ENCODE data around the gene LACTB. TPM values are rescaled to one million over a fixed set of nuclear protein-coding genes. Genes with fewer than 3 reads are reported as not detected.
"Not testable (repeated sequence)": the region's sequence is repeated elsewhere in the genome, so short reads cannot be mapped to it uniquely, and the experiment has no call there.

LACTB gene
- total RNA-seq, 1 donor from 2014 or later: 15.9 TPM

DNA sequence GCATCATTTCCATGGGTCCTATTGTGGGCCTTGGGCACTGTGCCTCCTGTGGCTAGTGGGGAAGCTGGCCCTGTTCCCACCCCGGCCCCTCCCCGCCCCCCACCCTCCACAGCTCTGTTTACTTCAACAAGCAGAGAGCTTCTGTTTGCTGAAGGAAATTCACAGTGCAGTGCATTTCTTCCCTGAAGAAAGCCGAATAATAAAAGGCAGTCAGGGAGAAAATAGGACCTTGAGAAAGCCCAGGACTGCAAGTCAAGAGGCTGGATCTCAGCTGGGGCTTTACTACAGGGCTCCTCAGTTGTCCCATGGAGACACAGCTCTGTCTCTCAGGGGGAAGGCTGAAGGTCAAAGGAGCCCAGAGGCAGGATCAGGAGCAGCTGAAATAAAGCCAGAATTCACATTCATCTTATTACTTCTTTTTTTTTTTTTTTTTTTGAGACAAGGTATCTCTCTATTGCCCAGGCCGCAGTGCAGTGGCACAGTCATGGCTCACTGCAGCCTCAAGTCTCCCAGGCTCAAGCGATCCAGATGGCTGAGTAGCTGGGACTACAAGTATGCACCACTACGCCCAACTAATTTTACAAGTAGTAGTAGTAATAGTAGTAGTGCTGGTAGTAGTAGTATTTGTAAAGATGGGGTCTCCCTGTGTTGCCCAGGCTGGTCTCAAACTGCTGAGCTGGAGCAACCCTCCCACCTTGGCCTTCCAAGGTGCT is 33.0 kb upstream of the LACTB start:
- no peak for DNase-seq (ENCODE audit: low spot score in 2 of 2)

DNA sequence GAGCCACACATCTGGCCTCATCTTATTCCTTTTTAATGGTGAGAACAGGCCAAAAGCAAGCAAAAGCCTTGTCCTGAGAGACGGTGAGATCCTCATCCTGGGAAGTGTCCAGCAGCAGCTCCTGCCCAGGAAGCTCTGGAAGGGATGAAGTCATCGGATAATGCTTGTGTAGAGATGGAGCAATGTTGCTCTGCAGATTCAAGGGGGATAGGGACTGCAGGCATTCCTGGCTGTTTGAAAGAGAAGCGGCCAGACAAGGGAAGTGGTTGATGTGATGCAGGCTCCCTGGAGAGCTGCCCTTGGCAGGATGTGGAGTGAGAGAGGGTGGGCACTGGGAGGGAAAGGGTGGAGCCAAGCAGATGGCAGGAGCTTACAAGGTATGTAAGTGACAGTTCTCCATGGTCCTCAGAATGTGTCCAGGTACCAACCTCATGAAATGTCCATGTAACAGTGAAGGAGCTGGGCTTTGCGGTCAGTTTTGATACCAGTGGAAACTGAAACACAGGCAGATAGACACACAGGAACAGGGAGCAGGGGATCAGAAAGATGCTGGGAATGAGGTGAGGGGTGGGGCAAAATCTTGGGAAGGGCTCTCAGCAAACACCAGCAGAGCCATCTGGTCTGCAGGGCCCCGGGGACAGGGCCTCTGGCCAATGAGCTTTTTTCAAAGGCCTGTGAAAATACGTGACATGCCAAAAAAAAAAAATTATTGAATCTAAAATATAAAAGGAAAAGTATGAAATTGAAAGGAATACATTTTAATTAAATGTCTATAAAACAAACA is 32.2 kb upstream of the LACTB start:
- DNase-seq (ENCODE audit: low spot score in 2 of 2) (no peak), FAIRE-seq (no peak)

More for the DNA sequence above, 33.0 kb upstream of the LACTB start:
- FAIRE-seq: no peak

DNA sequence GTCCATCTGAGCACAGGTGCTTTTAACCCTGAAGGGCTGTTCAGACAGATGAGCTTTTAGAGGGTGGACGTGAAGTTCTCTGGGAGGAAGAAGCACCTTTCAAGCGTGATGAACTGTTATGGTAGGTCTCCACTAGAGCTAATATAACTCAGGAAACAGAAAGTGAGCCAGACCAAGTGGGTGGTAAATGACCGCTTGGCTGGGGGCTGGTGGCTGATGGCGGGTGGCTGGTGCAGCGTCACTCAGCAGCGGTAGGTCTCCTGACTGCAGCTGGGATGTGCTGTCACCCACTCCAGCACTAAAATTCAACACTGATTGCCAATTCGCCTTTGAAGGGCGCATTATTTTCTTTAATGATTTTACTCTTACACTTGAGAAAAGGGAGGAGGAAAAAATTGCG is 31.2 kb upstream of the LACTB start:
- FAIRE-seq (no peak), DNase-seq (ENCODE audit: low spot score in 2 of 2) (no peak)

DNA sequence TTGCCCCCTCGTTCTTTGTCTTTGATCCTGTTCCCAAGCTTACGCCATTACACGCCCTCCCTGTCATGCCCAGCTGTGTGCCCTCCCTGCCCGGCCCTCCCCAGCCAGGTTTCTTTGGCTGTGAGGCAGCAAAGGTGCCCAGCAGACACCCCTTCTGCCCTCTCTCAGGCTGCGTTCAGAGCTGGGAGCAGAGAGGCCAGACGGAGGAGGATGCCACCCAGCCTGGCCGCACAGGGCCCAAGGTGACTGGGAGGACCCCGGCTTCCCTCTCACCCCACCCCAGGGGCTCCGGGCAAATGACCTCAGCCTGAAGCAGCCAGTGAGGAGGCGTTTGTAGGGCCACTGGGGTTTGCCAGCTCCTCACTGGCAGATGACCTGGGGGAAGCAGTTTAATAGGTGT is 30.8 kb upstream of the LACTB start:
- FAIRE-seq (no peak), DNase-seq (ENCODE audit: low spot score in 2 of 2) (no peak)

GRCh38 chr15:63091679-63092446 is 29.8 kb upstream of the LACTB start:
- no peak for FAIRE-seq
- DNase-seq (ENCODE audit: low spot score in 2 of 2): no peak

DNA sequence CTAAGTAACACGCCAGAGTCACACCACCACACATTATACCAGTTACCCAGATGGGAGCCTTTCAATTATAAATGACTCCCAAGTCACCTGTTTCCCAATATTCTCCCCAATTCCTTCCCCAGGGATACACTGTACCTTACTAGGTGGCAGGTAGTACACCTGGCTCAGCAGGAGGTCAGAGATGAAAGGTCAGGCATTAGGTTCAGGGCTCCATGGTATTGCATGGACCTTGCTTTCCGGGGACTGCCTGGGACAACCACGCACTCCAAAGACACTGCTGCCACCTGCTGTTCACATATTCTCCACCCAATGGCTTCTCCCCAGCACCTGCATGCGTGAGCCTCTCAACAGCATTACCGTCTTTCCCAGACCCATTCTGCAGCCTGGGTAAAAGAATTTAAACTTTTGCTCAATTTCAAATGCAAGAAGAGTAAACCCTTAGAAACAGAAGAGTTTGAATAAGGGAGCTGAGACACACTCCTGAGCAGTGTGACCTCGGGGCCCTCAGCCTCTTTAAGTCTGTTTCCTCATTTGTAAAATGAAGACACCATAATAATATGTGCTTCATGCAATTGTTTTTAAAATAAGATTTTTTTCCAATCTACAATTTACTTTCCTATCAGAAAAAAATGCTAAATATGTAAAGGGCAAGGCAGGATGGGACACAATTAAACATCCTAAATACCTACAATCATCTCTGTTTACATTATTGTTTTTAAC is 28.0 kb upstream of the LACTB start:
- DNase-seq (ENCODE audit: low spot score in 2 of 2) (peak; percentile 73 to 82), FAIRE-seq (no peak)

GRCh38 chr15:63094495-63094931 is 27.1 kb upstream of the LACTB start:
- no peak for DNase-seq (ENCODE audit: low spot score in 2 of 2)
- no peak for FAIRE-seq

DNA sequence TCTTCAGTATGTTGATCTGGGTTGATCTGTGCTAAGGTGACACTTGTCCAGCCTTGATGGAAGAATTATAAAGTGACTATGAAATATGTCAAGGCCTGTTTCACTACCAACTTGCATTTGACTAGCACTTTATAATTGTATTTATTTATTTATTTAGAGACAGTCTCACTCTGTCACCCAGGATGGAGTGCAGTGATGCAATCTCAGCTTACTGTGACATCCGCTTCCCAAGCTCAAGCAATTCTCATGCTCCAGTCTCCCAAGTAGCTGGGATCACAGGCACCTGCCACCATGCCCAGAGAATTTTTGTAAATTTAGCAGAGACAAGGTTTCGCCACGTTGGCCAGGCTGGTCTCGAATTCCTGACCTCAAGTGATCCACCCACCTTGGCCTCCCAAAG is 25.5 kb upstream of the LACTB start:
- FAIRE-seq: no peak
- DNase-seq (ENCODE audit: low spot score in 2 of 2): no peak

DNA sequence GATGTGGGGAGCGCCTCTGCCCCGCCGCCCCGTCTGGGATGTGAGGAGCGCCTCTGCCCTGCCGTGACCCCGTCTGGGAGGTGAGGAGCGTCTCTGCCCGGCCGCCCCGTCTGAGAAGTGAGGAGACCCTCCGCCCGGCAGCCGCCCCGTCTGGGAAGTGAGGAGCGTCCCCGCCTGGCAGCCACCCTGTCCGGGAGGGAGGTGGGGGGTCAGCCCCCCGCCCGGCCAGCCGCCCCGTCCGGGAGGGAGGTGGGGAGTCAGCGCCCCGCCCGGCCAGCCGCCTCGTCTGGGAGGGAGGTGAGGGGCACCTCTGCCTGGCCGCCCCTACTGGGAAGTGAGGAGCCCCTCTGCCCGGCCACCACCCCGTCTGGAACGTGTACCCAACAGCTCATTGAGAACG is 22.8 kb upstream of the LACTB start:
- not testable (repeated sequence) for FAIRE-seq; DNase-seq (ENCODE audit: low spot score in 2 of 2)

DNA sequence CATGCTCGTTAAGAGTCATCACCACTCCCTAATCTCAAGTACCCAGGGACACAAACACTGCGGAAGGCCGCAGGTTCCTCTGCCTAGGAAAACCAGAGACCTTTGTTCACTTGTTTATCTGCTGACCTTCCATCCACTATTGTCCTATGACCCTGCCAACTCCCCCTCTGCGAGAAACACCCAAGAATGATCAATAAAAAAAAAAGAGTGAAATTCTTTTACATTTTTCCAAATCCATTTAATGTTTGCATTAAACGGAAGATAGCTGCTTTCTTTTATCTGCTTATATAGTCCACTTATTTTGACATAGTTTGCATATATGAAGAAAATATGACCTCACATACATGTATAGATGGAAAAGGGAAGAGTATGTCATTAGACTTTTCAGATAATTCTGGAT is 22.1 kb upstream of the LACTB start:
- DNase-seq (ENCODE audit: low spot score in 2 of 2); FAIRE-seq: not testable (repeated sequence)

DNA sequence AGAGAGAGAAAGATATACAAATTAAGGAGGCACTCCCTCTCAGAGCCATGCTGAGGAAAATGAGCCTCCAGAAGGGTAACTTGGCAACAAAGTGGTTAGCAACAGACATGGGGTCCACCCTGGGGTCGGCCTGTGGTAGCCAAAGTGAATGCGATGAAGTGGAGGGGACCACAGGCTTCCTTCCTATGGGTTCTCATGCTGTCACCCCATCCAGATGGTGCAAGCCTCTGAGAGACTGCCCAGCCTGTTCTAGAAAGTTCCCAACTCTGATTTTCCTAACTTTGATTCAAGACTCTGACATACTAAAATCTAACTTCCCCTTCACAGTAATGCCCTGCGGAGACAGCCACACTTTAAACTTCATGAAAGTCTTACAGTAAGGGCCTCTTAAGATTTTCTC is 18.2 kb upstream of the LACTB start:
- FAIRE-seq (no peak), DNase-seq (ENCODE audit: low spot score in 2 of 2) (no peak)

DNA sequence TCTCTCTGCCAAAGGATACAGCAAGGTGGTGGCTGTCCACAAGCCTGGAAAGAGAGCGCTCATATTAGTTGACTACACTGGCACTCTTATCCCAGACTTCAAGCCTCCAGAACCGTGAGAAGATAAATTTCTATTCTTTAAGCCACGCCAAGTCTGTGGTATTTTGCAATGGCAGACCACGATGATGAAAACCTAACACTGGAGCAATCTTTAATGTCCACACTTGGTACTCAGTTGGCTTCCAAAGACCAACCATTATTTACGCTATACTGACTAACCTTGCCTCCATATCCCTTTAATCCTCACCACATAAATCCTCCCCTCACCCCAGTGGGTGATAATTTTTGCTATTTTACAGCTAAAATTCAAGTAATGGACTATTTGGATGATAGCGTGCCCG is 16.9 kb upstream of the LACTB start:
- FAIRE-seq (no peak), DNase-seq (ENCODE audit: low spot score in 2 of 2) (no peak)

GRCh38 chr15:63105354-63105753 is 16.3 kb upstream of the LACTB start:
- not testable (repeated sequence) for DNase-seq (ENCODE audit: low spot score in 2 of 2); FAIRE-seq

GRCh38 chr15:63107895-63108546 is 13.6 kb upstream of the LACTB start:
- FAIRE-seq (no peak), DNase-seq (ENCODE audit: low spot score in 2 of 2) (no peak)

GRCh38 chr15:63109498-63109897 is 12.2 kb upstream of the LACTB start:
- FAIRE-seq (no peak), DNase-seq (ENCODE audit: low spot score in 2 of 2) (no peak)

- FAIRE-seq: no peak
Observed at GRCh38 chr15:63109920-63110319, 11.7 kb upstream of the LACTB start.

GRCh38 chr15:63110428-63111026 is 11.1 kb upstream of the LACTB start:
- DNase-seq (ENCODE audit: low spot score in 2 of 2) (no peak), FAIRE-seq (no peak)

More at GRCh38 chr15:63109920-63110319, 11.7 kb upstream of the LACTB start:
- no peak for DNase-seq (ENCODE audit: low spot score in 2 of 2)

DNA sequence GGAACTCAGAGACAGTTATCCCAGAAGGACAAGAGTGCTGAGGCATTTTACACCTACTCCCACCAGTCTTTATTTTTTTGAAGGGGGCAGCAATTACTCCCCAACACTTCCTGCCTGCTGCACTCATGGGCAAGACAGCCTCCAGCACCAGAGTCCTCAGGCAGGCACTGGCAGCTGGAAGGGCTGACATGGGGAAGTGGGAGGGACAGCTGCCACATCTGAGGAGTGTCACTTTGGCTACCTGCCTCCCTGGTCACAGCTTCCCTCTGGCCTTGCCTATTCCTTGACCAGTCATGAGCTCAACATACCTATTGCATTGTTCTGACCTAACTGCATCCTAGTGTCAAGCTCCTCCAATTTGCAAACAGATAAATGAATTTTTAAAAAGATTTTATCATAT is 10.2 kb upstream of the LACTB start:
- no peak for FAIRE-seq

GRCh38 chr15:63112871-63113270 is 8.8 kb upstream of the LACTB start:
- DNase-seq (ENCODE audit: low spot score in 2 of 2) (no peak), FAIRE-seq (no peak)

More for the DNA sequence above, 10.2 kb upstream of the LACTB start:
- no peak for DNase-seq (ENCODE audit: low spot score in 2 of 2)

Data from frontal cortex (tissue), 4 donors.